Endodermal cell (in vitro differentiated cells): ENCODE data around the gene B3GALT4. TPM values are rescaled to one million over a fixed set of nuclear protein-coding genes. Genes with fewer than 3 reads are reported as not detected.

Experiments
- DNase-seq: peaks from one replicate; pipeline ENCODE4 v3.0.0-alpha.2; 2017
- H3K27ac ChIP-seq: 2 replicates; pipeline ENCODE4 v1.5.1; 2013; ENCODE audit warnings: mild to moderate bottlenecking, low read depth, low read length, moderate library complexity
- H3K27me3 ChIP-seq: 2 replicates; pipeline ENCODE4 v1.6.1; 2013; ENCODE audit warnings: mild to moderate bottlenecking, low read length, moderate library complexity; ENCODE audit not compliant: insufficient read depth, control insufficient read depth, poor library complexity, severe bottlenecking
- H3K36me3 ChIP-seq: 2 replicates; pipeline ENCODE4 v1.7.0; 2013; ENCODE audit warnings: mild to moderate bottlenecking, low read length, moderate library complexity; ENCODE audit not compliant: control insufficient read depth, insufficient read depth
- H3K4me1 ChIP-seq: one replicate; pipeline ENCODE4 v1.7.0; 2013; ENCODE audit warnings: low read length; ENCODE audit not compliant: control insufficient read depth, insufficient read depth
- H3K4me3 ChIP-seq: 2 replicates; pipeline ENCODE4 v1.5.1; 2013; ENCODE audit warnings: mild to moderate bottlenecking, low read length, moderate library complexity
- H3K9ac ChIP-seq: 2 replicates; pipeline ENCODE4 v1.6.1; 2013; ENCODE audit warnings: mild to moderate bottlenecking, low read length, moderate library complexity; ENCODE audit not compliant: poor library complexity, severe bottlenecking; ENCODE audit errors: extremely low read depth
- H3K9me3 ChIP-seq: 2 replicates; pipeline ENCODE4 v1.6.1; 2013; ENCODE audit warnings: mild to moderate bottlenecking, low read length, moderate library complexity; ENCODE audit not compliant: control insufficient read depth
- H3K27ac Mint-ChIP-seq: 2 replicates; pipeline ENCODE4 v1.8.0; 2020; ENCODE audit warnings: mixed read lengths
- H3K27me3 Mint-ChIP-seq: 2 replicates; pipeline ENCODE4 v1.8.0; 2021; ENCODE audit warnings: mild to moderate bottlenecking, mixed read lengths; ENCODE audit not compliant: insufficient read depth
- H3K36me3 Mint-ChIP-seq: 2 replicates; pipeline ENCODE4 v1.8.0; 2020; ENCODE audit warnings: low read depth, mixed read lengths
- H3K4me1 Mint-ChIP-seq: 2 replicates; pipeline ENCODE4 v1.8.0; 2020; ENCODE audit warnings: mixed read lengths
- H3K4me3 Mint-ChIP-seq: 2 replicates; pipeline ENCODE4 v1.8.0; 2020; ENCODE audit warnings: mild to moderate bottlenecking, moderate library complexity, mixed read lengths
- H3K9me3 Mint-ChIP-seq: 2 replicates; pipeline ENCODE4 v1.8.0; 2020; ENCODE audit warnings: mild to moderate bottlenecking, mixed read lengths
- WGBS, 2 experiments: methylation state at CpG; one replicate each; pipeline versions ENCODE4 v1.1.5 to v1.1.7; 2013; ENCODE audit warnings: missing lambda C conversion rate in 2 of 2, mixed read lengths in 1 of 2; ENCODE audit not compliant: insufficient coverage in 1 of 2, insufficient read length in 1 of 2; 5-methylcytosine and 5-hydroxymethylcytosine counted together
- microRNA-seq: library from miRNA; unstranded; fragments of <30 nt; microRNA quantifications from one replicate; pipeline ENCODE4 v1.2.0, GENCODE V29; 2020; ENCODE audit warnings: borderline microRNAs expressed
- total RNA-seq, 2 donors: library from RNA; stranded (reverse); fragmentation: NEBNext Ultra II Directional in 1 of 2; extraction: Animal tissue kit (Norgen Biotek cat#: 25700) in 1 of 2; gene quantifications; 2 replicates in 1 of 2; 3 replicates in 1 of 2; pipeline ENCODE4 v1.2.1, GENCODE V29; 2021
- TF ChIP-seq, protein P1 (sequence below): fragments of 200-600 bp; sonication (generic); conservative IDR thresholded peaks from 2 replicates; pipeline ENCODE4 v1.5.0; 2021; ENCODE audit warnings: antibody characterized with exemption, mild to moderate bottlenecking

The B3GALT4 gene
- total RNA-seq, 2 donors from 2014 or later, result 3.9 to 5.5 TPM

DNA sequence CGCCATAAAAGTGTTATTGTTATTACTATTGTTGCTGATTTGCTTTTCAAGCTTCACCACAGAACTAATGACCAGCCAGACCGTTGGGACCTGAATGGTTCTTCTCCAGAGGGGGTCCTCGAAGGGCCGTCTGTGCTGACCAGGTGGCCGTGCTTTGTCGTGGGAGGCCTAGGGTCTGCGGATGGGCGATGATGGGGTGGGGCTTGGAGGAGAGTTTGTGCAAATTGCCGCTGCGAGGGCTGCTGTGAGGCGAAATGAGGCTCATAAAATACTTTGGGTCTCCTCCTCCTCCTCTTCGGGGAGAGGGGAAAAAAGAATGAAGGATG is 46.7 kb downstream of the B3GALT4 start:
- peaks cover 32% of the 10 kb centered on the region for H3K4me1 Mint-ChIP-seq
- H3K27ac Mint-ChIP-seq, result peak overlapping the region; percentile 98
- H3K36me3 Mint-ChIP-seq, result peaks cover 29% of the 10 kb centered on the region
- Histone ChIP-seq H3K4me3 (peak overlapping the region; percentile 97), H3K4me1 (peaks cover 14% of the 10 kb centered on the region), H3K9me3 (no peaks in the 10 kb centered on the region), H3K9ac (no peak overlapping the region), H3K27me3 (no peaks in the 10 kb centered on the region), H3K27ac (no peak overlapping the region), H3K36me3 (peaks cover 28% of the 10 kb centered on the region)
- TF ChIP-seq, protein P1, sequence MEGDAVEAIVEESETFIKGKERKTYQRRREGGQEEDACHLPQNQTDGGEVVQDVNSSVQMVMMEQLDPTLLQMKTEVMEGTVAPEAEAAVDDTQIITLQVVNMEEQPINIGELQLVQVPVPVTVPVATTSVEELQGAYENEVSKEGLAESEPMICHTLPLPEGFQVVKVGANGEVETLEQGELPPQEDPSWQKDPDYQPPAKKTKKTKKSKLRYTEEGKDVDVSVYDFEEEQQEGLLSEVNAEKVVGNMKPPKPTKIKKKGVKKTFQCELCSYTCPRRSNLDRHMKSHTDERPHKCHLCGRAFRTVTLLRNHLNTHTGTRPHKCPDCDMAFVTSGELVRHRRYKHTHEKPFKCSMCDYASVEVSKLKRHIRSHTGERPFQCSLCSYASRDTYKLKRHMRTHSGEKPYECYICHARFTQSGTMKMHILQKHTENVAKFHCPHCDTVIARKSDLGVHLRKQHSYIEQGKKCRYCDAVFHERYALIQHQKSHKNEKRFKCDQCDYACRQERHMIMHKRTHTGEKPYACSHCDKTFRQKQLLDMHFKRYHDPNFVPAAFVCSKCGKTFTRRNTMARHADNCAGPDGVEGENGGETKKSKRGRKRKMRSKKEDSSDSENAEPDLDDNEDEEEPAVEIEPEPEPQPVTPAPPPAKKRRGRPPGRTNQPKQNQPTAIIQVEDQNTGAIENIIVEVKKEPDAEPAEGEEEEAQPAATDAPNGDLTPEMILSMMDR, result no peak
- H3K4me3 Mint-ChIP-seq, result peak overlapping the region; percentile 98
- WGBS, 2 experiments, result 0 to 11% methylated on average over 2 to 12 of the region's 12 CpGs
- no peaks in the 10 kb centered on the region for H3K9me3 Mint-ChIP-seq
- DNase-seq, result no peak
- no peaks in the 10 kb centered on the region for H3K27me3 Mint-ChIP-seq

GRCh38 chr6:33324125-33324524 is 47.2 kb downstream of the B3GALT4 start:
- 67 to 92% methylated on average over 2 to 7 of the region's 7 CpGs for WGBS, 2 experiments
- TF ChIP-seq, protein P1, result no peak
- Histone ChIP-seq H3K4me3 (peak overlapping the region; percentile 97), H3K27ac (no peak overlapping the region), H3K4me1 (peaks cover 13% of the 10 kb centered on the region), H3K9me3 (no peaks in the 10 kb centered on the region), H3K36me3 (peaks cover 23% of the 10 kb centered on the region), H3K27me3 (no peaks in the 10 kb centered on the region), H3K9ac (no peak overlapping the region)
- DNase-seq, result no peak
- Mint-ChIP-seq H3K27me3 (peaks cover under 1% of the 10 kb centered on the region), H3K9me3 (no peaks in the 10 kb centered on the region), H3K4me3 (peak overlapping the region; percentile 98), H3K27ac (no peak overlapping the region), H3K36me3 (peaks cover 23% of the 10 kb centered on the region), H3K4me1 (peaks cover 26% of the 10 kb centered on the region)

Small RNA genes lying within 50 kb of the gene (microRNA-seq; reads per million reads assigned to microRNA genes)
- gene MIR6834 (not detected), gene MIR6873 (not detected)

Other genes starting within 250 kb of the B3GALT4 start
- gene HLA-DPA1, start 203.5 kb upstream of the B3GALT4 start, total RNA-seq, result 1 to 10 TPM; 1.7 to 1.9 TPM
- 10 to 100 TPM; 13.5 to 20.6 TPM for gene HLA-DPB1, start 201.1 kb upstream of the B3GALT4 start, total RNA-seq
- gene COL11A2, start 84.7 kb upstream of the B3GALT4 start, total RNA-seq, result 1 to 10 TPM; 1.3 to 2.8 TPM
- 10 to 100 TPM; 24.8 to 27.2 TPM for gene RXRB, start 76.5 kb upstream of the B3GALT4 start, total RNA-seq
- 100 to 1,000 TPM; 123 to 163 TPM for gene SLC39A7, start 76.3 kb upstream of the B3GALT4 start, total RNA-seq
- gene HSD17B8, start 72.5 kb upstream of the B3GALT4 start, total RNA-seq, result 1 to 10 TPM; 5.7 to 6.8 TPM
- gene RING1, start 68.6 kb upstream of the B3GALT4 start, total RNA-seq, result 10 to 100 TPM; 31.0 to 31.8 TPM
- 10 to 100 TPM; 51.4 to 63.9 TPM for gene VPS52, start 5.2 kb upstream of the B3GALT4 start, total RNA-seq
- gene RPS18, start 5.0 kb upstream of the B3GALT4 start, total RNA-seq, result 1,000 to 10,000 TPM; 2,541 to 3,009 TPM
- 10 to 100 TPM; 42.9 to 62.5 TPM for gene WDR46, start 12.1 kb downstream of the B3GALT4 start, total RNA-seq
- gene PFDN6, start 12.5 kb downstream of the B3GALT4 start, total RNA-seq, result 10 to 100 TPM; 69.9 to 86.4 TPM
- 10 to 100 TPM; 85.6 to 98.0 TPM for gene RGL2, start 21.8 kb downstream of the B3GALT4 start, total RNA-seq
- 10 to 100 TPM in 1 of 2 donors, 1 to 10 TPM in 1; 7.0 to 11.1 TPM for gene TAPBP, start 37.0 kb downstream of the B3GALT4 start, total RNA-seq
- gene ZBTB22, start 40.6 kb downstream of the B3GALT4 start, total RNA-seq, result 10 to 100 TPM; 15.2 to 19.8 TPM
- 10 to 100 TPM; 51.2 to 52.6 TPM for gene DAXX, start 45.8 kb downstream of the B3GALT4 start, total RNA-seq
- 10 to 100 TPM; 56.6 to 94.3 TPM for gene KIFC1, start 114.7 kb downstream of the B3GALT4 start, total RNA-seq
- 10 to 100 TPM; 71.4 to 75.7 TPM for gene PHF1, start 133.9 kb downstream of the B3GALT4 start, total RNA-seq
- gene CUTA, start 141.0 kb downstream of the B3GALT4 start, total RNA-seq, result 100 to 1,000 TPM; 198 to 219 TPM
- gene SYNGAP1, start 142.9 kb downstream of the B3GALT4 start, total RNA-seq, result 10 to 100 TPM; 90.2 to 94.2 TPM
- gene ZBTB9, start 177.5 kb downstream of the B3GALT4 start, total RNA-seq, result 10 to 100 TPM; 18.0 to 20.6 TPM